Activated T-cell treated with anti-CD3 and anti-CD28 coated beads, Interleukin-2, amount 50 U/mL, for 4 hours (primary cell): Measurements from ENCODE around the gene ERCC2. TPM values are rescaled to one million over a fixed set of nuclear protein-coding genes. Genes with fewer than 3 reads are reported as not detected.
A peak's percentile ranks its signal among the peaks of the same experiment; 100 is the strongest.
"Not testable (repeated sequence)": the region's sequence is repeated elsewhere in the genome, so short reads cannot be mapped to it uniquely, and the experiment has no call there.

Experiments used
- ATAC-seq, 2 donors: fragments of 200-7000 bp; cut with Tn5 transposase; one replicate each; pipeline ENCODE4 v1.10.0; 2021
- DNase-seq: peaks from one replicate; pipeline ENCODE4 v3.0.0-alpha.2; 2020
- H3K27me3 Mint-ChIP-seq: one replicate; pipeline ENCODE4 v1.8.0; 2021; ENCODE audit warnings: low read depth, mixed read lengths
- H3K36me3 Mint-ChIP-seq: one replicate; pipeline ENCODE4 v1.8.0; 2022; ENCODE audit warnings: mixed read lengths; ENCODE audit not compliant: insufficient read depth
- H3K4me1 Mint-ChIP-seq: one replicate; pipeline ENCODE4 v1.8.0; 2021; ENCODE audit warnings: low read depth, mixed read lengths
- H3K4me3 Mint-ChIP-seq: one replicate; pipeline ENCODE4 v1.8.0; 2021; ENCODE audit warnings: mild to moderate bottlenecking, moderate library complexity, mixed read lengths
- H3K9me3 Mint-ChIP-seq: one replicate; pipeline ENCODE4 v1.8.0; 2021; ENCODE audit warnings: mixed read lengths
- total RNA-seq, 3 donors: library from RNA; stranded (reverse); gene quantifications; one replicate each; pipeline ENCODE4 v1.2.1, GENCODE V29; 2021

Gene ERCC2
- total RNA-seq, 3 donors from 2014 or later, result 22.2 to 23.8 (median 23.8) TPM

GRCh38 chr19:45340899-45341453 is 29.4 kb downstream of the ERCC2 start:
- ATAC-seq, result peak; percentile 20 to 30
- H3K27me3 Mint-ChIP-seq, result peaks cover 35% of the 10 kb centered on the region
- no peaks in the 10 kb centered on the region for H3K36me3 Mint-ChIP-seq
- no peak for DNase-seq
- H3K4me1 Mint-ChIP-seq, result peaks cover 4% of the 10 kb centered on the region
- H3K9me3 Mint-ChIP-seq, result no peaks in the 10 kb centered on the region
- no peak overlapping the region for H3K4me3 Mint-ChIP-seq

DNA sequence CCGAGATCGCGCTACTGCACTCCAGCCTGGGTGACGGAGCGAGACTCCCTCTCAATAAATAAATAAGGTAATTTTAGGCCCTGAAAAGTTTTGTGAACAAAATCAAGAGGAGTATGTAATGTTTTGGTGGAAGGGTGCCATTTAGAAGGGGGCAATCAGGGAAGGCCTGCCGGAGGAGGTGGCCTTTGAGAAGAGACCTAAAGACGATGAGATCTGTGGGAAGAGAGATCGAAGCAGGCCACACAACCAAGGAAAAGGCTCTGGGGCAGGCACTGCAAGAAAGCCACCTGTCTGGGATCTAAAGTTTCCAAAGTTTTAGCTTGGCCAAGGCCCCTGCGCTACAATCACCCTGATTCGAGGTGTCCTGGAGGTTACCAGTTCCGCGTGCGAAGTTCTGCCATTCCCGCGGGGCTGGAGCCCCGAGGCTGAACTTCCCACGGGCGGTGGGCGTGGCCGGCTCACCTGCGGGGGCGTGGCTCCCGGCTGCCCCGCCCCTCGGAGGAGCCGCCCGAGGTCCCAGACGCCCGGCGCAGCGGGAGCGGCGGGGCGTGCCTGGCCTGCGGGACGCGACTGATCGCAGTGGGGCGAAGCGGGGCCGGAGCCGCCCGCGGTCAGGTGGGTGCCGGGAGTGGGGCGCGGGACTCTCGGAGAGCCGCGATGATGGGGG is 30.0 kb downstream of the ERCC2 start, which contains the start of gene KLC3:
Gene KLC3 (plus strand): TSS at position 519 of the 667 bp plus-strand sequence. CDS start 4,792 bp downstream, outside the sequence.
- peaks cover 32% of the 10 kb centered on the region for H3K27me3 Mint-ChIP-seq
- ATAC-seq (peak; percentile 47 to 65), DNase-seq (peak; percentile 25)
- H3K4me1 Mint-ChIP-seq, result peaks cover 4% of the 10 kb centered on the region
- H3K36me3 Mint-ChIP-seq, result no peaks in the 10 kb centered on the region
- H3K4me3 Mint-ChIP-seq, result peak within 1 kb of the TSS; percentile 46
- no peaks in the 10 kb centered on the region for H3K9me3 Mint-ChIP-seq

DNA sequence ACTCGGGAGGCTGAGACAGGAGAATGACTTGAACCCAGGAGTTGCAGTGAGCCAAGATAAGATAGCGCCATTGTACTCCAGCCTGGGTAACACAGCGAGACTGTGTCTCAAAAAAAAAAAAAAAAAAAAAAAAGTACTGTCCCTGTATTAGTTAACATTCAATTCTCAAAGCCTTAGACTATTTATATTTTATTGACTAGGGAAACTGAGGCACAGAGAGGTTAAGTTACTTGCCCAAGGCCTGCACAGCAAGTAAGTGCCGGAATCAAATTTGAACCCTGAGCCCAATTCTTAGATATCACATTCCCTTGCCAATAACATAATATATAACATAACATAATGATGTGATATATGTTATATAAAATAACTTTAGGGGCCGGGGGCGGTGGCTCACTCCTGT is 30.7 kb downstream of the ERCC2 start:
- Mint-ChIP-seq H3K9me3 (no peaks in the 10 kb centered on the region), H3K36me3 (no peaks in the 10 kb centered on the region), H3K4me3 (no peak overlapping the region), H3K27me3 (peaks cover 28% of the 10 kb centered on the region), H3K4me1 (peaks cover 4% of the 10 kb centered on the region)
- ATAC-seq (no peak), DNase-seq (no peak)

DNA sequence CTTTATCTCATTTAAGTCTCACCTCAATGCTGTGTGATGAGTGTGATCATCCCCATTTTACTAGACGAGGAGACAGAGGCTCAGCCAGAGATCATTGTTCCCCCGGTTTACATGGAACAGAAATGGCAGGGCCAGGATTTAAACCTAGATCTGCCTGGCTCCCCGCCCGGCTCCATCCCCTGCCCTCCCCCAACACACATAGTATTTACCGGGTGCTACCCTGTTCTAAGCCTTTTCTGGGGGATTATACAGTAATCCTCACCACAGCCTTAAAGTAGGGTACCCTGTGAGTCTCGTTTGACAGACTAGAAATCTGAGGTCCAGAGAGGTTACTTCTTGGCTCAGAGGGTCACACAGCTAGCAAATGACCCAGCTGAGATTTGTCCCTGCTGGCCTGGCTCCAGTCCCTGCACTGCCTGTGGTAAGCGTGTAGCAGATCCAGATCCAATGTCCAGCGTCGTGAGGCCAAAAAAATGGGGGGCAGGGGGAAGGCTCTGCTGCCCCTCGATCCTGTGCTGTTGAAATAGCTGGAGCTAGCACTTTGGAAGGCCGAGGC is 33.6 kb downstream of the ERCC2 start:
- Mint-ChIP-seq H3K36me3 (no peaks in the 10 kb centered on the region), H3K4me3 (no peak overlapping the region), H3K27me3 (peaks cover 22% of the 10 kb centered on the region), H3K4me1 (peaks cover 4% of the 10 kb centered on the region), H3K9me3 (no peaks in the 10 kb centered on the region)
- ATAC-seq (no peak), DNase-seq (no peak)

- not testable (repeated sequence) for H3K9me3 Mint-ChIP-seq, H3K4me1 Mint-ChIP-seq, ATAC-seq, DNase-seq, H3K36me3 Mint-ChIP-seq, H3K4me3 Mint-ChIP-seq
- peaks cover 18% of the 10 kb centered on the region for H3K27me3 Mint-ChIP-seq
These were observed 35.5 kb downstream of the ERCC2 start for GRCh38 chr19:45334881-45335280.

DNA sequence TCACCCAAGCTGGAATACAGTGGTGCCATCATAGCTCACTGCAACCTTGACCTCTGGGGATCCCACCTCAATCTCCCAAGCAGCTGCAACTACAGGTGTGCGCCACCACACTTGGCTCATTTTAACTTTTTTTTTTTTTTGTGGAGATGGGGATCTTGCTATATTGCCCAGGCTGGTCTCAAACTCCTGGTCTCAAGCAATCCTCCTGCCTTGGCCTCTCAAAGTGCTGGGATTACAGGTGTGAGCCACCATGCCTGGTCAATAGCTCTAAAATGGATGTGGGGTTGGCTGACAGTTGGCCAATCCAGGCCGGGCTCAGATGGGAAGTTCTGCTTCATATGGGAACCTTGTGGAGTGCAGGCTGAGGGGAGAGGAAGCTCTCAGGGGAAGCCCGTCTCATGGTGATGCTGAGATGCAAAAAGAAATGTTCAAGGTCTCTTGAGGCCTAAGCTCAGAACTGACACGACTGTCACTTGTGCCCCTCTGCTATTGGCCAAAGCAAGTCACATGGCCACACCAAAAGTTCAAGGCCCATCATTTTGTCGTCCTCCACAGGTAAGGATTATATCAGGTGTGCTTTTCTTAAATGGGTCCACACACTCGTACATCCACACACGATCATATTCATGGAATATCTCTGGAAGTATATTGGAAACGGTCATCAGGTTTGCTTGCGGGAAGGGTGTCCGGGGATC is 36.6 kb downstream of the ERCC2 start:
- Mint-ChIP-seq H3K9me3 (no peaks in the 10 kb centered on the region), H3K4me1 (no peaks in the 10 kb centered on the region), H3K36me3 (no peaks in the 10 kb centered on the region), H3K27me3 (peaks cover 9% of the 10 kb centered on the region), H3K4me3 (no peak overlapping the region)
- ATAC-seq (no peak), DNase-seq (no peak)

- DNase-seq (no peak), ATAC-seq (no peak)
- no peak overlapping the region for H3K4me3 Mint-ChIP-seq
These were observed 39.0 kb downstream of the ERCC2 start for GRCh38 chr19:45331411-45331810.

DNA sequence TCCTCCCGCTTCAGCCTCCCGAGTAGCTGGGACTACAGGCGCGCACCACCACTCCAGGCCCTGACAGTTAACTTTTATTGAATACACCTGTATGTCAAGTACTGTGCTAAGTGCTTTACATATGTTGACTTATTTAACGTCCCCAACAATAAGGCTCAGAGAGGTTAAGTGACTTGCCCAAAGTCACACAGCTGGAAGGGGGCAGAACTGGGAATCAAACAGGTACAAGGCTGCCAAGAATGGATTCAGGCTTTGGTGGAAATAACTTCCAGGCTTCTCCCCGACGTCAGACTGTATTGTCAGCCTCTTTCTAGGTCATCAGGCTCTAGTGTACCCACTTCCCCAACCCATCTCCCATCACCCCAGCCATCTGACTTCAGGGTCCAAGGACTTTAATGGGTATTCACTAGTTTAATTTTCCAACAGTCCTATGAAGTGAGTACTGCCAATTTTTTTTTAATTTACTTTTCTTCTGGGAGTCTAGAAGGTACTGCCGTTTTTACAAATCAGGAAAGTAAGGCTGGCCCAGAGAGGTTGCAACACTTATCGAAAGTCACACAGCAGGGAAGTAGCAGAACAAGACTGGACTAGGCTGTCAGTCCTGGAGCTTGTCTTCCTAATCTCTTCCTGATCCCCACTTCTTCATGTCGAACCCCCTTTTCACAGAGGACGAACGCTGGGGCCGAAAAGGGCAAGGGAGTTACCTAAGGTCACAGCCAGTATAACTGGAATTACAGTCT is 42.8 kb downstream of the ERCC2 start:
- H3K9me3 Mint-ChIP-seq, result no peaks in the 10 kb centered on the region
- H3K4me3 Mint-ChIP-seq, result no peak overlapping the region
- ATAC-seq (no peak), DNase-seq (no peak)
- peaks cover 19% of the 10 kb centered on the region for H3K27me3 Mint-ChIP-seq
- no peaks in the 10 kb centered on the region for H3K4me1 Mint-ChIP-seq
- no peaks in the 10 kb centered on the region for H3K36me3 Mint-ChIP-seq

More at GRCh38 chr19:45331411-45331810, 39.0 kb downstream of the ERCC2 start:
- Mint-ChIP-seq H3K27me3 (peaks cover 4% of the 10 kb centered on the region), H3K36me3 (no peaks in the 10 kb centered on the region), H3K9me3 (no peaks in the 10 kb centered on the region), H3K4me1 (no peaks in the 10 kb centered on the region)

DNA sequence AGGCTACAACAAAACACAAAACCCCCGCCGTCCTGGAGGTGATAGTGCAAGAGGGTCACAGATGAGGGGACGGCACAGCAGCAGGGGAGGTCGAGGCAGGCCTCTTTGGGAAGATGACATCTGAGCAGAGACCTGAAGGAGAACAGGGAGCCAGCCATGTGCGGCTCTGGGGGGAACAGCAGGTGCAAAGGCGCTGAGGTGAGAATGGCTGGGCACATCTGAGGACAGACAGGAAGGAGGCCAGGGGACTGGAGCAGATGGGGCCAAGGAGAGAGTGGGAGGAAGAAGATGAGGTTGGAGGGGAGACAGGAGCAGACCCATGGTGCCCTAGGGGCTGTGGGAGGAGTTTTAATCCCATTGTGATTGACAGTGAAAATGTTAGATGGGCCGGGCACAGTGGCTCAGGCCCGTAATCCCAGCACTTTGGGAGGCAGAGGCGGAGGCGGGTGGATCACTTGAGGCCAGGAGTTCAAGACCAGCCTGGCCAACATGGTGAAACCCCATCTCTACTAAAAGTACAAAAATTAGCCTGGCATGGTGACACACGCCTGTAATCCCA is 45.9 kb downstream of the ERCC2 start:
- DNase-seq (no peak), ATAC-seq (no peak)
- H3K9me3 Mint-ChIP-seq, result no peaks in the 10 kb centered on the region
- no peak overlapping the region for H3K4me3 Mint-ChIP-seq
- H3K27me3 Mint-ChIP-seq, result peaks cover 29% of the 10 kb centered on the region
- H3K36me3 Mint-ChIP-seq, result no peaks in the 10 kb centered on the region
- H3K4me1 Mint-ChIP-seq, result no peaks in the 10 kb centered on the region

- no peaks in the 10 kb centered on the region for H3K36me3 Mint-ChIP-seq
- ATAC-seq (peak in 1 of 2 donors; percentile 36), DNase-seq (no peak)
- no peaks in the 10 kb centered on the region for H3K4me1 Mint-ChIP-seq
- H3K4me3 Mint-ChIP-seq, result no peak overlapping the region
- peaks cover 32% of the 10 kb centered on the region for H3K27me3 Mint-ChIP-seq
- H3K9me3 Mint-ChIP-seq, result no peaks in the 10 kb centered on the region
These were observed 46.7 kb downstream of the ERCC2 start for GRCh38 chr19:45323671-45324081.

DNA sequence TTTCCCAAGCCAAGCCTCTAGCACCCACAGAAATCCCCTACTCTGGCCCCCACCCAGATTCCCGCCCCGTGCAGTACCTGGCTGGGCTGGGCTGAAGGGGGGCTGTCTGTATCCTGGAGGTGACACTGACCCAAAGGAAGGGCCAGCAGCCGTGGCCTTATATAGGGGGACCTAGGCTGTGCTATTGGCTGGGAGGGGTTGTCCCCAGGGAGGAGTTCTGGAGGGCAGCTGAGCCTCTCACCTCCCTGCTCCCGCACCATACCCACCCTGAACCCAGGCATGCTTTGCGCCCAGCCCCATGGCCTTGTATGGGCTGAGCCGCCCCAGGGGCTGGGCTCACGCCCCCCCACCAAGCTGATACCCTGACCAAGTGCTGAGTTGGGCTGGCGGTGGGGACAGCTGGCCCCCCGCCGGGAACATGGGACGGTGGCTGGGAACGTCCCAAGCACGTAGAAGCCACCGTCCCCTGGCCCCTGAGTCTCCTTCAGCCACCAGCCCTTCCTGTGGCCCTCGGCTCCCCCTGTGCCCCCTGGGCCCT is 47.6 kb downstream of the ERCC2 start, which contains the start of gene CKM:
Gene CKM (minus strand): TSS at position 132 of the 538 bp plus-strand sequence. CDS start 3,162 bp downstream, outside the sequence.
- ATAC-seq (no peak), DNase-seq (no peak)
- no peaks in the 10 kb centered on the region for H3K36me3 Mint-ChIP-seq
- H3K4me3 Mint-ChIP-seq, result no peak within 1 kb of the TSS
- H3K4me1 Mint-ChIP-seq, result no peaks in the 10 kb centered on the region
- peaks cover 40% of the 10 kb centered on the region for H3K27me3 Mint-ChIP-seq
- H3K9me3 Mint-ChIP-seq, result no peaks in the 10 kb centered on the region

- no peak for ATAC-seq
- no peaks in the 10 kb centered on the region for H3K4me1 Mint-ChIP-seq
- no peaks in the 10 kb centered on the region for H3K36me3 Mint-ChIP-seq
These were observed 48.1 kb downstream of the ERCC2 start for GRCh38 chr19:45322311-45322710.

GRCh38 chr19:45321848-45322247 is 48.5 kb downstream of the ERCC2 start:
- H3K9me3 Mint-ChIP-seq, result no peaks in the 10 kb centered on the region
- ATAC-seq (no peak), DNase-seq (no peak)
- H3K4me3 Mint-ChIP-seq, result no peak overlapping the region
- no peaks in the 10 kb centered on the region for H3K4me1 Mint-ChIP-seq
- peaks cover 46% of the 10 kb centered on the region for H3K27me3 Mint-ChIP-seq
- no peaks in the 10 kb centered on the region for H3K36me3 Mint-ChIP-seq

More at GRCh38 chr19:45322311-45322710, 48.1 kb downstream of the ERCC2 start:
- DNase-seq, result no peak
- Mint-ChIP-seq H3K27me3 (peaks cover 44% of the 10 kb centered on the region), H3K4me3 (no peak overlapping the region), H3K9me3 (no peaks in the 10 kb centered on the region)
